SU-DHL-6 (cell line): ENCODE data around the gene CCR5AS.

ENCODE experiments used
- H2AFZ ChIP-seq: fragments of 200-600 bp; sonication (generic); 2 replicates; pipeline ENCODE4 v1.6.1; 2014; ENCODE audit warnings: low read depth, mild to moderate bottlenecking, moderate library complexity, mixed read lengths, antibody characterized with exemption, low read length; ENCODE audit not compliant: severe bottlenecking
- H3F3A ChIP-seq: fragments of 200-600 bp; shearing (Covaris generic); 2 replicates; pipeline ENCODE4 v1.6.0; 2016; ENCODE audit warnings: antibody characterized with exemption, mild to moderate bottlenecking; ENCODE audit not compliant: insufficient read depth
- H3K27ac ChIP-seq: fragments of 200-600 bp; sonication (generic); 2 replicates; pipeline ENCODE4 v1.5.1; 2016; ENCODE audit warnings: low read depth, mild to moderate bottlenecking, low read length, moderate library complexity, mixed read lengths
- H3K27me3 ChIP-seq: fragments of 200-600 bp; sonication (generic), shearing (Covaris generic); 2 replicates; pipeline ENCODE4 v1.6.0; 2014; ENCODE audit warnings: mild to moderate bottlenecking, low read length
- H3K36me3 ChIP-seq: fragments of 200-600 bp; sonication (generic); 2 replicates; pipeline ENCODE4 v1.6.1; 2014; ENCODE audit warnings: mild to moderate bottlenecking, low read length, mixed read lengths
- H3K4me2 ChIP-seq: fragments of 300-600, 200-600 bp; shearing (Covaris generic), sonication (generic); 2 replicates; pipeline ENCODE4 v1.6.0; 2014; ENCODE audit warnings: low read length, low read depth, mild to moderate bottlenecking; ENCODE audit not compliant: poor library complexity, severe bottlenecking
- H3K4me3 ChIP-seq: fragments of 200-600 bp; sonication (generic); 2 replicates; pipeline ENCODE4 v1.5.1; 2014; ENCODE audit warnings: antibody characterized with exemption, low read length, mild to moderate bottlenecking, mixed read lengths; ENCODE audit not compliant: insufficient read depth, poor library complexity, severe bottlenecking
- H3K79me2 ChIP-seq: fragments of 200-600 bp; sonication (generic); 2 replicates; pipeline ENCODE4 v1.6.1; 2014; ENCODE audit warnings: mild to moderate bottlenecking, low read length, moderate library complexity; ENCODE audit not compliant: insufficient read depth
- H3K9ac ChIP-seq: fragments of 200-600 bp; sonication (generic); 2 replicates; pipeline ENCODE4 v1.7.0; 2014; ENCODE audit warnings: mild to moderate bottlenecking, low read length
- H3K9me2 ChIP-seq: fragments of 200-600 bp; sonication (generic); replicated peaks from 2 replicates; pipeline ENCODE4 v1.6.1; 2014; ENCODE audit warnings: low read length; ENCODE audit not compliant: insufficient read depth
- H3K9me3 ChIP-seq: fragments of 200-600 bp; sonication (generic); 2 replicates; pipeline ENCODE4 v1.6.1; 2014; ENCODE audit warnings: low read length, mixed read lengths; ENCODE audit not compliant: insufficient read depth
- H4K20me1 ChIP-seq: fragments of 200-600 bp; sonication (generic); 2 replicates; pipeline ENCODE4 v1.6.1; 2014; ENCODE audit warnings: low read depth, mild to moderate bottlenecking, antibody characterized with exemption, low read length, moderate library complexity, mixed read lengths
- CTCF ChIP-seq: fragments of 200-600 bp; sonication (generic); IDR thresholded peaks from one replicate; pipeline ENCODE4 v1.5.1; 2017; ENCODE audit warnings: antibody characterized with exemption, mild to moderate bottlenecking, low read length, moderate library complexity; ENCODE audit not compliant: insufficient read depth, poor library complexity, severe bottlenecking
- EZH2phosphoT487 ChIP-seq: fragments of 200-600 bp; sonication (generic), shearing (Covaris generic); conservative IDR thresholded peaks from 2 replicates; pipeline ENCODE4 v1.6.1; 2018; ENCODE audit warnings: mild to moderate bottlenecking, antibody characterized with exemption, low read length, moderate library complexity, mixed read lengths

Gene CCR5AS

GRCh38 chr3:46358466-46358865, 48.4 kb downstream of the CCR5AS start:
- Histone ChIP-seq H3K27me3 (no peaks in the 10 kb centered on the region), H3K4me2 (no peak overlapping the region), H3K36me3 (no peaks in the 10 kb centered on the region), H2AFZ (no peak overlapping the region), H3F3A (no peaks in the 10 kb centered on the region), H3K79me2 (no peaks in the 10 kb centered on the region), H3K9me2 (no peaks in the 10 kb centered on the region), H4K20me1 (no peaks in the 10 kb centered on the region), H3K9me3 (no peaks in the 10 kb centered on the region), H3K9ac (no peak overlapping the region), H3K27ac (no peak overlapping the region), H3K4me3 (no peak overlapping the region)
- TF ChIP-seq CTCF (no peak), EZH2phosphoT487 (no peak)

GRCh38 chr3:46356909-46357308, 50.0 kb downstream of the CCR5AS start:
- no peaks in the 10 kb centered on the region for H3K9me2 ChIP-seq
- no peak overlapping the region for H3K4me3 ChIP-seq
- no peaks in the 10 kb centered on the region for H3K27me3 ChIP-seq
- no peak overlapping the region for H3K9ac ChIP-seq
- H3F3A ChIP-seq: no peaks in the 10 kb centered on the region
- H3K27ac ChIP-seq: no peak overlapping the region
- no peaks in the 10 kb centered on the region for H3K36me3 ChIP-seq
- H3K4me2 ChIP-seq: no peak overlapping the region
- no peaks in the 10 kb centered on the region for H4K20me1 ChIP-seq
- no peak overlapping the region for H2AFZ ChIP-seq
- TF ChIP-seq EZH2phosphoT487: no peak
- TF ChIP-seq CTCF: no peak
- no peaks in the 10 kb centered on the region for H3K79me2 ChIP-seq
- H3K9me3 ChIP-seq: no peaks in the 10 kb centered on the region

GRCh38 chr3:46356276-46356675, 50.6 kb downstream of the CCR5AS start:
- TF ChIP-seq EZH2phosphoT487: no peak
- TF ChIP-seq CTCF: no peak
- H2AFZ ChIP-seq: no peak overlapping the region
- no peaks in the 10 kb centered on the region for H3K79me2 ChIP-seq
- no peaks in the 10 kb centered on the region for H3K27me3 ChIP-seq
- no peak overlapping the region for H3K4me3 ChIP-seq
- H3K27ac ChIP-seq: no peak overlapping the region
- H3K36me3 ChIP-seq: no peaks in the 10 kb centered on the region
- H3K9ac ChIP-seq: no peak overlapping the region
- H4K20me1 ChIP-seq: no peaks in the 10 kb centered on the region
- no peak overlapping the region for H3K4me2 ChIP-seq
- no peaks in the 10 kb centered on the region for H3K9me2 ChIP-seq
- no peaks in the 10 kb centered on the region for H3F3A ChIP-seq
- H3K9me3 ChIP-seq: no peaks in the 10 kb centered on the region

GRCh38 chr3:46354984-46355383, 51.9 kb downstream of the CCR5AS start:
- H2AFZ ChIP-seq: no peak overlapping the region

More at GRCh38 chr3:46354984-46355383, 51.9 kb downstream of the CCR5AS start:
- H3K27me3 ChIP-seq: no peaks in the 10 kb centered on the region
- no peaks in the 10 kb centered on the region for H3K36me3 ChIP-seq
- H3K9me3 ChIP-seq: no peaks in the 10 kb centered on the region
- TF ChIP-seq CTCF (no peak), EZH2phosphoT487 (no peak)
- no peak overlapping the region for H3K9ac ChIP-seq
- no peak overlapping the region for H3K4me3 ChIP-seq
- H3K79me2 ChIP-seq: no peaks in the 10 kb centered on the region
- no peak overlapping the region for H3K4me2 ChIP-seq
- no peaks in the 10 kb centered on the region for H3K9me2 ChIP-seq
- H3K27ac ChIP-seq: no peak overlapping the region
- H3F3A ChIP-seq: no peaks in the 10 kb centered on the region
- H4K20me1 ChIP-seq: no peaks in the 10 kb centered on the region
